H9 (cell line): ENCODE results near the gene USP6NL. TPM values are rescaled to one million over a fixed set of nuclear protein-coding genes. Genes with fewer than 3 reads are reported as not detected.

ENCODE experiments used
- DNase-seq: peaks from one replicate; pipeline ENCODE4 v3.0.0-alpha.2; 2017
- H2AFZ ChIP-seq: one replicate; pipeline ENCODE4 v1.6.1; 2013; ENCODE audit warnings: mild to moderate bottlenecking, low read length, control low read depth, moderate library complexity
- H2AK5ac ChIP-seq: 2 replicates; pipeline ENCODE4 v1.6.1; 2013; ENCODE audit warnings: low read length, control low read depth, mixed read lengths; ENCODE audit not compliant: insufficient read length
- H2BK120ac ChIP-seq: one replicate; pipeline ENCODE4 v1.6.1; 2013; ENCODE audit warnings: low read depth, mild to moderate bottlenecking, low read length, control low read depth, inconsistent platforms; ENCODE audit not compliant: poor library complexity, severe bottlenecking
- H2BK12ac ChIP-seq: 2 replicates; pipeline ENCODE4 v1.6.1; 2013; ENCODE audit warnings: low read length, control low read depth, mixed read lengths, low read depth; ENCODE audit not compliant: insufficient read length
- H2BK15ac ChIP-seq: 2 replicates; pipeline ENCODE4 v1.6.1; 2013; ENCODE audit warnings: low read depth, low read length, control low read depth
- H2BK20ac ChIP-seq: one replicate; pipeline ENCODE4 v1.6.1; 2013; ENCODE audit warnings: low read depth, mild to moderate bottlenecking, low read length, control low read depth, inconsistent platforms; ENCODE audit not compliant: poor library complexity, severe bottlenecking
- H2BK5ac ChIP-seq: 2 replicates; pipeline ENCODE4 v1.6.1; 2013; ENCODE audit warnings: low read length, control low read depth, mixed read lengths; ENCODE audit not compliant: insufficient read length
- H3K14ac ChIP-seq: 2 replicates; pipeline ENCODE4 v1.6.1; 2013; ENCODE audit warnings: low read length, control low read depth; ENCODE audit not compliant: insufficient read depth
- H3K18ac ChIP-seq: 2 replicates; pipeline ENCODE4 v1.6.1; 2013; ENCODE audit warnings: low read depth, mild to moderate bottlenecking, mixed read lengths, low read length, control low read depth; ENCODE audit not compliant: insufficient read length
- H3K23ac ChIP-seq: 2 replicates; pipeline ENCODE4 v1.6.1; 2013; ENCODE audit warnings: low read length, control low read depth, mixed read lengths, low read depth; ENCODE audit not compliant: insufficient read length
- H3K23me2 ChIP-seq: 2 replicates; pipeline ENCODE4 v1.6.1; 2013; ENCODE audit warnings: low read depth, mild to moderate bottlenecking, mixed read lengths, low read length, control low read depth; ENCODE audit not compliant: insufficient read length, poor library complexity, severe bottlenecking
- H3K27ac ChIP-seq: 2 replicates; pipeline ENCODE4 v1.5.1; 2013; ENCODE audit warnings: low read length, control low read depth, mixed read lengths, low read depth; ENCODE audit not compliant: insufficient read length
- H3K27me3 ChIP-seq: 2 replicates; pipeline ENCODE4 v1.6.1; 2013; ENCODE audit warnings: low read length, control low read depth, inconsistent platforms; ENCODE audit not compliant: insufficient read depth
- H3K4ac ChIP-seq: 2 replicates; pipeline ENCODE4 v1.6.1; 2013; ENCODE audit warnings: low read depth, mild to moderate bottlenecking, control low read depth, inconsistent platforms, low read length, moderate library complexity
- H3K4me1 ChIP-seq: 2 replicates; pipeline ENCODE4 v1.6.1; 2013; ENCODE audit warnings: low read length, control low read depth, inconsistent platforms; ENCODE audit not compliant: insufficient read depth
- H3K4me2 ChIP-seq: 2 replicates; pipeline ENCODE4 v1.6.1; 2013; ENCODE audit warnings: low read length, control low read depth, mixed read lengths; ENCODE audit not compliant: insufficient read length, insufficient read depth
- H3K56ac ChIP-seq: 2 replicates; pipeline ENCODE4 v1.6.1; 2013; ENCODE audit warnings: low read depth, mild to moderate bottlenecking, mixed read lengths, low read length, control low read depth; ENCODE audit not compliant: insufficient read length
- H3K79me1 ChIP-seq: 2 replicates; pipeline ENCODE4 v1.6.1; 2013; ENCODE audit warnings: low read depth, mild to moderate bottlenecking, moderate library complexity, low read length, control low read depth, inconsistent platforms; ENCODE audit not compliant: insufficient read depth, poor library complexity, severe bottlenecking
- H3K79me2 ChIP-seq: 2 replicates; pipeline ENCODE4 v1.6.1; 2013; ENCODE audit warnings: low read length, control low read depth, inconsistent platforms; ENCODE audit not compliant: insufficient read depth
- H3K9ac ChIP-seq: 2 replicates; pipeline ENCODE4 v1.6.1; 2013; ENCODE audit warnings: low read length, control low read depth, mixed read lengths; ENCODE audit not compliant: insufficient read length; ENCODE audit errors: extremely low read depth
- H3K9me3 ChIP-seq: one replicate; pipeline ENCODE4 v1.6.1; 2013; ENCODE audit warnings: low read depth, low read length, inconsistent platforms; ENCODE audit not compliant: control insufficient read depth
- H3T11ph ChIP-seq: one replicate; pipeline ENCODE4 v1.6.1; 2013; ENCODE audit warnings: mild to moderate bottlenecking, low read length, control low read depth, inconsistent platforms
- H4K20me1 ChIP-seq: one replicate; pipeline ENCODE4 v1.6.1; 2013; ENCODE audit not compliant: control insufficient read depth, insufficient read length, insufficient read depth
- H4K5ac ChIP-seq: 2 replicates; pipeline ENCODE4 v1.6.1; 2013; ENCODE audit warnings: low read depth, mild to moderate bottlenecking, mixed read lengths, low read length, control low read depth; ENCODE audit not compliant: insufficient read length
- H4K8ac ChIP-seq: replicated peaks from 2 replicates; pipeline ENCODE4 v1.6.1; 2013; ENCODE audit warnings: low read length, control low read depth, mixed read lengths, low read depth; ENCODE audit not compliant: insufficient read length
- H4K91ac ChIP-seq: 2 replicates; pipeline ENCODE4 v1.6.1; 2013; ENCODE audit warnings: low read depth, mild to moderate bottlenecking, moderate library complexity, mixed read lengths, low read length, control low read depth; ENCODE audit not compliant: insufficient read length
- H3K27ac Mint-ChIP-seq, 3 experiments: 2 replicates in 2 of 3; 3 replicates in 1 of 3; pipeline ENCODE4 v1.8.0; 2020 to 2021; ENCODE audit warnings: mixed read lengths in 3 of 3, mild to moderate bottlenecking in 1 of 3, moderate library complexity in 1 of 3
- H3K27me3 Mint-ChIP-seq: 2 replicates; pipeline ENCODE4 v1.8.0; 2021; ENCODE audit warnings: low read depth, mild to moderate bottlenecking, moderate library complexity, mixed read lengths
- H3K36me3 Mint-ChIP-seq, 3 experiments: 2 replicates in 2 of 3; 3 replicates in 1 of 3; pipeline ENCODE4 v1.8.0; 2020 to 2021; ENCODE audit warnings: low read depth in 3 of 3, mixed read lengths in 3 of 3; ENCODE audit not compliant: insufficient read depth in 1 of 3
- H3K4me1 Mint-ChIP-seq, 2 experiments: 2 replicates each; pipeline ENCODE4 v1.8.0; 2020; ENCODE audit warnings: mixed read lengths in 2 of 2
- H3K4me3 Mint-ChIP-seq, 2 experiments: 2 replicates in 1 of 2; 3 replicates in 1 of 2; pipeline ENCODE4 v1.8.0; 2020 to 2021; ENCODE audit warnings: mild to moderate bottlenecking in 2 of 2, mixed read lengths in 2 of 2, moderate library complexity in 1 of 2
- H3K9me3 Mint-ChIP-seq, 2 experiments: 2 replicates in 1 of 2; 3 replicates in 1 of 2; pipeline ENCODE4 v1.8.0; 2020; ENCODE audit warnings: mild to moderate bottlenecking in 2 of 2, mixed read lengths in 2 of 2, moderate library complexity in 1 of 2
- CTCF ChIP-seq: fragments of 200-600 bp; sonication (generic); conservative IDR thresholded peaks from 3 replicates; pipeline ENCODE4 v1.8.0; 2021; ENCODE audit warnings: antibody characterized with exemption, mild to moderate bottlenecking
- WGBS: extraction: QIAGEN DNeasy Blood & Tissue Kit; methylation state at CpG from one replicate; pipeline ENCODE4 v1.1.7; 2013; ENCODE audit warnings: missing lambda C conversion rate, low lambda C conversion rate, mixed read lengths; ENCODE audit not compliant: insufficient read length; ENCODE audit errors: extremely low coverage; 5-methylcytosine and 5-hydroxymethylcytosine counted together
- total RNA-seq: library from RNA; stranded (reverse); gene quantifications from 2 replicates; pipeline ENCODE4 v1.2.1, GENCODE V29; 2021

USP6NL gene
- total RNA-seq, 1 experiment from 2014 or later, result 28.3 TPM

GRCh38 chr10:11425676-11426075 is 185.8 kb downstream of the USP6NL start:
- Histone ChIP-seq H3K27ac (no peak overlapping the region), H3K4ac (no peak overlapping the region), H3T11ph (no peak overlapping the region), H3K4me1 (no peaks in the 10 kb centered on the region), H2BK15ac (no peak overlapping the region), H3K56ac (no peak overlapping the region), H4K8ac (no peak overlapping the region), H3K9me3 (no peaks in the 10 kb centered on the region), H3K14ac (no peak overlapping the region), H2AK5ac (no peak overlapping the region), H2BK20ac (no peak overlapping the region), H3K23ac (no peak overlapping the region), H4K5ac (no peak overlapping the region), H3K4me2 (no peak overlapping the region), H4K20me1 (no peaks in the 10 kb centered on the region), H2BK12ac (no peak overlapping the region), H2BK120ac (no peak overlapping the region), H3K79me2 (no peaks in the 10 kb centered on the region), H3K27me3 (no peaks in the 10 kb centered on the region), H3K18ac (no peak overlapping the region), H3K9ac (no peak overlapping the region), H3K79me1 (no peaks in the 10 kb centered on the region), H2AFZ (no peak overlapping the region), H2BK5ac (no peak overlapping the region), H4K91ac (no peak overlapping the region), H3K23me2 (no peaks in the 10 kb centered on the region)
- no peak for DNase-seq
- Mint-ChIP-seq H3K27me3 (no peaks in the 10 kb centered on the region; the same call in 1 of the 2 replicates), H3K9me3 (peaks cover 10 to 16% of the 10 kb centered on the region in 2 experiments), H3K36me3 (peaks cover 4 to 13% (median 6%) of the 10 kb centered on the region in 3 experiments; a peak in 6 of 7 replicates), H3K4me3 (no peak overlapping the region), H3K4me1 (peaks cover 6 to 8% of the 10 kb centered on the region in 2 experiments), H3K27ac (no peak overlapping the region)
- WGBS, result no CpG with 5 or more reads among the region's 2 CpGs
- no peak for TF ChIP-seq CTCF
